G401 (cell line): ENCODE data around the gene UBL5. TPM values are rescaled to one million over a fixed set of nuclear protein-coding genes. Genes with fewer than 3 reads are reported as not detected.
"Not testable (repeated sequence)": the region's sequence is repeated elsewhere in the genome, so short reads cannot be mapped to it uniquely, and the experiment has no call there.

Experiments
- DNase-seq: peaks from one replicate; pipeline ENCODE4 v3.0.0-alpha.2; 2015; ENCODE audit warnings: low spot score
- in situ Hi-C: cut with HindIII; loops from 2 replicates; pipeline ENCODE4 v1.10.0; 2016; ENCODE audit warnings: low sequenced_read_pairs, mixed read lengths
- total RNA-seq: library from RNA; depleted of rRNA; stranded (reverse); fragments of >200 nt; shearing (Covaris generic); gene quantifications from 2 replicates; pipeline ENCODE4 v1.2.3, GENCODE V29; 2014; rRNA removed

UBL5 gene
- 338 and 361 TPM in 2 replicates for total RNA-seq

- peak; percentile 95 for DNase-seq
- in situ Hi-C loops = no loop called here
Observed at GRCh38 chr19:9827289-9828238, at the start of gene UBL5. Gene UBL5 (plus strand): TSS chr19:9827918. CDS start chr19:9828338, 420 bp downstream.

- no peak for DNase-seq
- in situ Hi-C loops = no loop called here
Observed at GRCh38 chr19:9782338-9782737, 45.4 kb upstream of the UBL5 start.

GRCh38 chr19:9784163-9784496 lies 43.6 kb upstream of the UBL5 start:
- DNase-seq, in situ Hi-C loops: not testable (repeated sequence)

- in situ Hi-C loops = no loop called here
- peak; percentile 95 for DNase-seq
Observed at GRCh38 chr19:9785367-9786331, 42.1 kb upstream of the UBL5 start.

- no peak for DNase-seq
- in situ Hi-C loops = no loop called here
Observed at GRCh38 chr19:9786342-9786741, 41.4 kb upstream of the UBL5 start.

- DNase-seq = no peak
- in situ Hi-C loops = no loop called here
Observed at GRCh38 chr19:9786819-9787218, 40.9 kb upstream of the UBL5 start.

GRCh38 chr19:9788604-9789003 lies 39.1 kb upstream of the UBL5 start:
- DNase-seq, in situ Hi-C loops: not testable (repeated sequence)

- DNase-seq = no peak
- in situ Hi-C loops = no loop called here
Observed at GRCh38 chr19:9789066-9789465, 38.7 kb upstream of the UBL5 start.

- in situ Hi-C loops, DNase-seq: not testable (repeated sequence)
Observed at GRCh38 chr19:9789579-9789978, 38.1 kb upstream of the UBL5 start.

- DNase-seq, in situ Hi-C loops: not testable (repeated sequence)
Observed at GRCh38 chr19:9791073-9791367, 36.7 kb upstream of the UBL5 start.

- in situ Hi-C loops = no loop called here
Observed at GRCh38 chr19:9791552-9792205, 36.0 kb upstream of the UBL5 start.

GRCh38 chr19:9792206-9793070 lies 35.3 kb upstream of the UBL5 start:
- DNase-seq = peak; percentile 91
- in situ Hi-C loops = no loop called here

More at GRCh38 chr19:9791552-9792205, 36.0 kb upstream of the UBL5 start:
- peak; percentile 93 for DNase-seq

GRCh38 chr19:9793071-9793591 lies 34.6 kb upstream of the UBL5 start:
- peak; percentile 46 for DNase-seq
- in situ Hi-C loops = no loop called here

- peak; percentile 93 for DNase-seq
- in situ Hi-C loops = no loop called here
Observed at GRCh38 chr19:9796113-9796773, 31.5 kb upstream of the UBL5 start.

- in situ Hi-C loops = no loop called here
- no peak for DNase-seq
Observed at GRCh38 chr19:9797871-9798270, 29.8 kb upstream of the UBL5 start.

- no peak for DNase-seq
- in situ Hi-C loops = no loop called here
Observed at GRCh38 chr19:9799162-9799561, 28.6 kb upstream of the UBL5 start.

- in situ Hi-C loops = no loop called here
- no peak for DNase-seq
Observed at GRCh38 chr19:9801976-9802375, 25.7 kb upstream of the UBL5 start.

GRCh38 chr19:9806803-9807202 lies 20.9 kb upstream of the UBL5 start:
- no peak for DNase-seq
- in situ Hi-C loops = no loop called here
